SW480 (cell line): ENCODE results near the gene FXYD7.

ENCODE experiments used
- DNase-seq: peaks from one replicate; pipeline ENCODE4 v3.0.0-alpha.2; 2016; ENCODE audit warnings: low spot score

FXYD7 gene

DNA sequence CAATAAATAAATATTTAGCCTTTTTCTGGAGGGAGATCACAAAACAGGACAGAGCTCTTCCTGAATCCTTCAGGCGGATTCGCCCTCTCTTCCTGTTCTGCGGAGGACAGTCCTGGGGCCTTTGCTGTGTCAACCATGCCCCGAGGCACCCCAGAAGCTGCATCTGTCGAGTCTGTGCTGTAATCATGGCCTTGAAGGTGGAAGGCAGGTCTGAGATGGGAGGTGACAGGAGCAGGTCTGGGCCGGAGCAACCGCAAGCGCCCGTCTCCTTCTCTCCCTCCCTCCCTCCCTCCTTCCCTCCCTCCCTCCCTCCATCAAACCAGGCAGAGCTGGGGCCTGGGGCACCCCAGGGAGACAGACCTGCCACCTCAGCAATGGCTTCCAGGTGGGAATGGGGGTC is 32.1 kb upstream of the FXYD7 start:
- no peak for DNase-seq

DNA sequence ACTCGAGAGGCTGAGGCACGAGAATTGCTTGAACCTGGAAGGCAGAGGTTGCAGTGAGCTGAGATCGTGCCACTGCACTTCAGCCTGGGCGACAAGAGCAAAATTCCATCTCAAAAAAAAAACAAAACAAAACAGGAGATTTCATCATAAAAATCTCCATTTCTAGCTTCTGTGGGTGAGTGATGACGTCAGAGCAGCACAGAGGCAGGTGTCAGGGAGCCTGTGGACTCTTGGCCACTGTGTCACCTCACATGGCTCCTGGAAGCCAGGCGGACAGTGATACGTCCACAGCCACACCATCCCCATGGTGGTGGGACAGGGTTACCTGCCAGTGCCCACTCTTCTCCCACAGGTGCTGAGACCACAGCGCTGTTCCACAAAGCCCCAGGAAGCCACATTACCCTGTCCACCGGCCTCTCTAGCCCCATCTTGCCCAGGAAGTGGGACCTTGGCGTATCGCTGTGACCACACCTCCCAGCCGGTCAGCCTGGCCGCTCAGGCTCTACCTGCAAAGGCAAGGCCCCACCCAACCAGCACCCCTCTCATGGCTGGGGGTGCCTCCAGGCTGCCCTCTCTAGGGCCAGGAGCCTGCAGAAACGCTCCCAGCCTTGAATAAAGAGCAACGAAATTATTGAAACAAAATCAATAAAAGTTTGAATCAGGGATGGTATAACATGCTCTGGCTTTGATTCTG is 29.9 kb upstream of the FXYD7 start:
- DNase-seq, result no peak

DNA sequence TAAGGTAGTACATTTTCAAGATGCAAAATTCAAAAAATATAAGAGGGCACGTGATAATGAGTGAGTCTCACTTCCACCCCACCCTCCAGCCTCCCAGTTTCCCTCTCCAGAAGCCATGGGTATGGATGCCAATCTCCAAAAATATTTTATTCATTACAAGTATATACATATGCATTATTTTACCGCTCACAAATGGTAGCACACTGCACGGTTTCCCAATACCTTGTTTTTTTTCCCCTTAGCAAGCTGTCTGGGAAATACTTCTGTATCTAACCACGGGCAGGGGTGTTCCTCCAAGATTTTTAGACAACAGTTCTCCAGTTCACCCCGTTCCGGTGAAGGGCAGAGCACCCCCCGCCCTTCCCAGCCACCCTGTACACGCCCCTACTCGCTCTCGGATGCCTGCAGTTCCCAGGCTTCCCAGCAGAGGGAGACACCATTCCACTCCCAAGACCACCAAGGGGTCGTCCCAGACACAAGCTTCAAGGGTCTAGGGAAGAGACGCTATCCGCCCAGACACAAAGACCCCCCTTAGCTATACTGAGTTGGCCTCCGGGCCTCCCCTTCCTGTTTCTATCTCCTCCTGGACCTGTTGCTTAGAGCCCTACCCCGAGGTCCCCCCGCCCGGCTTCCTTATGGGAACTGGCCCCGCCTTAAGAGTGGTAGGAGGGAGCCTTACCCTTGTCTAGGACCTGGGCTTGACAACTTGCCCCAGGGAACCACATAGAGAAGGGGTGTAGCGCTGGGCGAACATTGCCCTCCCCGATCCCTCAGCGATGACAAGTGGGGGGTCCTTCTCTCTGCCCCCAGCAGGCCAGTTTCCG is 28.5 kb upstream of the FXYD7 start:
- peak; percentile 51 for DNase-seq

DNA sequence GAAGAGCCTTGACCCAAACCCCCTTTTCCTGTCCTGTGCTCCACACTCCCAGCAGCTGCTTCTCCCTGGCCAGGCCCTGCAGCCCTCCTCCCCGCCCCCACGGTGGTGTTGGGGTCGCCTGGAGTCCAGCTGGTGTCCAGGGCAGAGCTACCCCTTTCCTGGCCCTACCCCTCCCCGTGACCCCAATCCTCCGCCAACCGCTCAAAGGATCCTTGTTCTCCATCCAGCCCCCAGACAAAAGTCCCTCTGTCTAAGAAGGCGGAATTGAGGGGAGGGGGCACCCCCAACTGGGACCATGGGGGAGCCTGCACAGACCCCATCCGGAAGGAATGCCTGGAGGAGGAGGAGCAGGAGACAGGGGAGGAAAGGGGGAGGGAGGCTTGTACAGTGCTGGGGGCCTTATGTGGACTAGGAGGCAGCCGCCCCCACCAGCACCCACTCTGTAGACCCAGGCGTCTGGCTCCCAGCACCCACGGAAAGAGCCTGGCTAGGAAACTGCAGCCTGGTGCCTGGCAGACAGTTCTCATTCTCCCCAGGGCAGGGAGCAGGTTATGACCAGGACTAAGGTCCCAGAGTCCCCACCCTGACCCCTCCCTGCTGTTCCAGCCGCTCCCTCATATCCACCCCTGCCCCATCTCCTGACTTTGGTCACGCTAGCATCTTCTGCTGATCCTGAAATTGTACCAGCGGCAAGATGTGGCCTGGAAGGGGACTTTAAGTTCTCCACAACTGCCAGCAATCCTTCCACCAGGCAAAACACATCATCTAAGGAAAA is 27.7 kb upstream of the FXYD7 start, which contains the start of gene FXYD3:
Gene FXYD3 (plus strand): TSS at position 647 of the 775 bp plus-strand sequence. CDS start 3,554 bp downstream, outside the sequence.
- no peak for DNase-seq

DNA sequence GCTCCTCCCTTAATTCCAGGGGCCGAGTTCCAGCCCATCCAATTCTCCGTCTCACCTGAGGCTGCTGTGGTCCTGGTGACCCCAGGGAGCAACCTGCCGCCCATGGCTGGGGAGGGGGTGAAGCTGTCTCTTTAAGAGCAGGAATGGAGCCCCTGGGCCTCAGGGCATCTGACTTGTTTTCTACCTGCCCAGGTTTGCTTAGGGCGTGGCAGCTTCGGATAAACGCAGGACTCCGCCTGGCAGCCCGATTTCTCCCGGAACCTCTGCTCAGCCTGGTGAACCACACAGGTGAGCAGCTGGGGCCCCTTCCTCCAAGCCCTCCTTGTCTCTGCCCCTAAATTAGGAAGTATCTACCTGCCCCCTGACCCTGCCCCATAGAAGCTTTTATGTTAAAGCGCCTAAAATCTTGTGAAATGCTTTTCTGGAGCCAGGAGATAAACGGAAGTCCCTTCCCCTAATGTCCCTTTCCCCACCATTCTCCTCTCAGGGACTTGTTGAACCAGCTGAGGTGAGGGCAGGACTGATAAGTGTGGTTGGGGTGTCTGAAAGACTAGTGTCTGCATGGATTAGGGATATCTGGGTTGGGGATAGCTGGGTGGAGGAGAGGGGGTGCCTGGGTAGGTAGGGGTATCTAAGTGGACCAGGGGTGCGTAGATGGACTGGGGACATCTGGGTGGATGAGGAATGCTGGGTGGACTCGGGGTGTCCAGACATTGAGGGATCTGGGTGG is 26.8 kb upstream of the FXYD7 start:
- peak; percentile 53 for DNase-seq

DNA sequence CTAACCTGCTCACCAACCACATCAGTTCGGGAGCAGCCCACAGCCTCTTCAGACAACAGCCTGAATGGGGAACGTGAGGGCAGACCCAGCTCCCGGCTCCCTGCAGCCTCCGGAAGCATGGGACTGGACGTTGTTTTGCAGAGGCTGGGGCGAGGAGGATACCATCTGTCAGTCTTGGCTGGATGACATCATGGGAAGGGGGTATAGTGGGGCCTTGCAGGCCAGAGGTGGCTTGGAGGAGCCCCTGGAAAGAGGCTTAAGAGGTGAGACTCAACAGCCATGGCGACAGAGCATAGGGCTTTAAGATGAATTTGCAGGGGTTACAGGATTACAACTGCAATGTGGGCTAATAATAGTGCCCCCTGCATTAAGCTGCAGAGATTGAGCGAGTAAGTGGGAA is 25.9 kb upstream of the FXYD7 start:
- DNase-seq, result no peak

DNA sequence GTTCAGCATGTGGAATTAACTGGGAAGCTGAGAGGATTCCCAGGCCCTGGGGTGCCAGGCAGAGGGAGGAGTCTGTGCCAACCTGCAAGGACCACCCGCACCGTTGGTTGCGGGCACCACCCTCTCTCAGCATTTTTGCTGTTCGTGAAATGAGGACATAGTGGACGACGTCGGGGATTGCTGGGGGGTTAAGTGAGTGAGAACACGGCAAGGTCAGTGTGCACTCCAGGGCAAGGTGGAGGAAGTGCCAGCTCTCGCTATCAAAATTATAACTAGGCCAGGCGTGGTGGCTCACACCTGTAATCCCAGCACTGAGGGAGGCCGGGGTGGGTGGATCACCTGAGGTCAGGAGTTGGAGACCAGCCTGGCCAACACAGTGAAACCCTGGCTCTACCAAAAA is 25.3 kb upstream of the FXYD7 start:
- DNase-seq, result no peak

DNA sequence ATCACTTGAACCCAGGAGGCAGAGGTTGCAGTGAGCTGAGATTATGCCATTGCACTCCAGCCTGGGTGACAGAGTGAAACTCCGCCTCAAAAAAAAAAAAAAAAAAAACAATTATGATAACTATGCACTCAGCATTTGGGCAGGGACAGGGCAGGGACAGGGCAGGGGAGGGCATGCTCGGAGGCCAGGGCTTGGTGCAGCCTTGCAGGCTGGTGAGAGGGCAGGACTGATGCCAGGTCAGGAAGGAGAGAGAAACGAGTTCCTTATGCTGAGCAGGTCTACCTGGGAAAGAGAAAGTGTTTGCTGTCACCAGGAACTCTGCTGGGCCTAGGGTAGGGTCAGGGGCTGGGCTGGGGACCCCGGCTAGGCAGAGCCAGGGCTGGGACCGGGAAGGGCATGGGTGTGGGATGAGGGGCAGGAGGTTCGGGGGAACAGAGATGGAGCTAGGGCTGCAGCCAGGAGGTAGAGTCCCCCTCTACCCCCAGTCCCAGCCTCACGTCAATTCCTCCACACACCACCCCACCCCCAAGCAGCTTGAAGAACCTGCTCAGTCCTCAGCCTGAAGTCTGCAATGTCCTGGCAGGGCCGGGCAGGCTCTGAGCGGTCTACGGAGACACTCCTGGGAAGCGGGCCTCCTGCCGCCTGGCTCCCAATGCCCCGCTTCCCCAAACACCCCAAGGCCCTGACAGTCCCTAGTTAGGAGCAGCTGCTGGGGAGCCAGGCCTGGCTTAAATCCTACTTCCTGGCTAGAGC is 24.6 kb upstream of the FXYD7 start:
- DNase-seq, result no peak

DNA sequence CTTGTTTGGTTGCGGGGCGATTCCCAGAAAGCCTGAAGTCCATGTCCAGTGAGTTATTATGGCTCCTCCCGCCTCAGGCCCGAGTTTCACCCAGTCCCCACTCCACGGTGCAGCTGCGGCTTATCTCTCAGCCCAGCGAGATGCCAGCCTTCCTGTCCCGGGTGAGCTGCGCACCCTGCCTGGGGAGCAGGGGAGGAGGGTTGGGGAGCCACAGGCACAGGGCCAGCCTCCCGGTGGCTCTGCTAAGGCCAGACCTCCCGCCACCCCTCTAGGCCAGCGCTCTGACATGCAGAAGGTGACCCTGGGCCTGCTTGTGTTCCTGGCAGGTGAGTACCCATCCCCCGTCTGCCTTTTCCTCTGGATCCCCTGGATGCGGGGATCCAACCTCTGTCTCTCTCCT is 24.0 kb upstream of the FXYD7 start:
- DNase-seq, result no peak

DNA sequence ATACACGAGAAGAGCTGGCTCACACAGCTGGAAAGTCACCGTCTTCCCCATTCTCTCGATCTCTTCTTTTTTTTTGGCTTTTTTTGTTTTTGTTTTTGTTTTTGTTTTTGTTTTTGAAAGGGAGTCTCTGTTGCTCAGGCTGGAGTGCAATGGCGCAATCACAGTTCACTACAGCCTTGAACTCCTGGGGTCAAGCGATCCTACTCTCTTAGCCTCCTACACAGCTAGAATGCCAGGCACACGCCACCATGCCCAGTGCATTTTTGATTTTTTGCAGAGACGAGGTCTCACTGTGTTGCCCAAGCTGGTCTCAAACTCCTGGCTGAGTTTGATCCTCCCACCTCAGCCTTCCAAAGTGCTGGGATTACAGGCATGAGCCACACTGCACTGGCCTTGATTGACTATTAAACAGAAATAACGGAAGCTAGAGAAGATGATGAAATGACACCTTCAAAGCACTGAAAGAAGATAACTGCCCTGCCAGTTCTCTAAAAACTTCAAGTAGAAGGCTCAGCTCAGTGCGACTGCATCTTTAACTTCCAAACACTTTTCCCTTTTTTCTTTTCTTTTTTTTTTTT is 23.4 kb upstream of the FXYD7 start:
- no peak for DNase-seq

DNA sequence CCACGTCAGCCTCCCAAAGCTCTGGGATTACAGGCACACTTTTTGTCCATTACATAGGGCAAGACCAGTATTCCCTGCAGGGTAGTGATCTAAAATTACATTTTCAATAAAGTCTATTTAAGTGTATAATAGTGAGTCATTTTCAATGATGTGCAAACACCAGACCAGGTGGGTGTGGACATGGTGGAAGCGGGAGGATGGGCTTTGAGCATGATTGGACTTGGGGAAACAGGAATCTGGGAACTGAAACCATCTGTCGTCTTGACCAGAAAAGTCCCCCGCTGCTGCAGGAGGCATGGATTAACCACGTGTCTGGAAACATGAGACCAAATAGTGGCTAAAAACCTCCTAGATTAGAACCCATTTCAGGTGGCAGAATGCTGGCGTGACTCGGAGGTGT is 22.6 kb upstream of the FXYD7 start:
- peak; percentile 75 for DNase-seq

DNA sequence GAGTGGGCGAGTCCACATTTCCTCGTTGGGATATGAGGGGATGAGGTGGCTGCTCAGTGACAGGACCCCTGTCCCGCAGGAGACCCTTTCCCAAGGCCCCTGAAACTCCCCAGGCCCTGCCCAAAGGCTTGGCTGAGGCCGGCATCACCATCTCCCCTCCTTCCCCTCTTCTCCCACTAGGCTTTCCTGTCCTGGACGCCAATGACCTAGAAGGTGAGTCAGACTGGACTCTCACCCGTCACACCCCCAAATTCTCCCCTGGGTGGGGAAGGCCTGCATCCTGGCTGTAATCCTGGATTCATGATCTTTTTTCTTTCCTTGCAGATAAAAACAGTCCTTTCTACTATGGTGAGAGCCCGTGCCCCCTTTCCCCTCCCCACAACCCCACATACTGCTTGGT is 22.2 kb upstream of the FXYD7 start:
- DNase-seq, result no peak

DNA sequence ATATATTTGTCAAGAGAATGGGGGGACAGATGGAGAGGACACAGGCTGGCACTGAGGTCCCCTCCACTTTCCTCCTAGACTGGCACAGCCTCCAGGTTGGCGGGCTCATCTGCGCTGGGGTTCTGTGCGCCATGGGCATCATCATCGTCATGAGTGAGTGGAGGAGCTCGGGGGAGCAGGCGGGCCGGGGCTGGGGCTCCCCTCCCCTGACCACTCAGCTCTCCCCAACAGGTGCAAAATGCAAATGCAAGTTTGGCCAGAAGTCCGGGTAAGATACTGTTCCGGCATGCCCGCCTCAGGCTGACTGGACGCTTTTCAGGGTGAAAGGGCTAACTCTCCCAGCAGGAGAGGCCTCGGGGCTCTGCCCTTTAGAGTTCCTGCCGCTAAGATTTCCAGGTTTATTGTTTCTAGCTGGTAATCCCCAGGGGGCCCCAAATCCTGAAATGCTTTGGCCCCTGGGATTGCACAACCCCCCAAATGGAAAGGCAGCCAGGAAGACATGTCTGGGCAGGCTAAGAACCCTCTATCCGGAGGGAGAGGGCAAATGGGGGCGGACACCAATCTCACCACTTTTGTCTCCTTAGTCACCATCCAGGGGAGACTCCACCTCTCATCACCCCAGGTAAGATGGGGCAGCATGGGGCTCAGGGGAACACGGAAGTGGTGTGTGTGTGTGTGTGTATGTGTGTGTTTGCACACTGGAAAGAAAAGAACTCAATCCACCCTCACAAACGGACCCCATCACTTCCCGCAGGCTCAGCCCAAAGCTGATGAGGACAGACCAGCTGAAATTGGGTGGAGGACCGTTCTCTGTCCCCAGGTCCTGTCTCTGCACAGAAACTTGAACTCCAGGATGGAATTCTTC is 20.1 kb upstream of the FXYD7 start:
- no peak for DNase-seq

DNA sequence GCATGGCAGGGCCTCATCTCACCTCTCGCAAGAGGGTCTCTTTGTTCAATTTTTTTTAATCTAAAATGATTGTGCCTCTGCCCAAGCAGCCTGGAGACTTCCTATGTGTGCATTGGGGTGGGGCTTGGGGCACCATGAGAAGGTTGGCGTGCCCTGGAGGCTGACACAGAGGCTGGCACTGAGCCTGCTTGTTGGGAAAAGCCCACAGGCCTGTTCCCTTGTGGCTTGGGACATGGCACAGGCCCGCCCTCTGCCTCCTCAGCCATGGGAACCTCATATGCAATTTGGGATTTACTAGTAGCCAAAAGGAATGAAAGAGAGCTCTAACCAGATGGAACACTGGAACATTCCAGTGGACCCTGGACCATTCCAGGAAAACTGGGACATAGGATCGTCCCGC is 19.5 kb upstream of the FXYD7 start:
- no peak for DNase-seq

DNA sequence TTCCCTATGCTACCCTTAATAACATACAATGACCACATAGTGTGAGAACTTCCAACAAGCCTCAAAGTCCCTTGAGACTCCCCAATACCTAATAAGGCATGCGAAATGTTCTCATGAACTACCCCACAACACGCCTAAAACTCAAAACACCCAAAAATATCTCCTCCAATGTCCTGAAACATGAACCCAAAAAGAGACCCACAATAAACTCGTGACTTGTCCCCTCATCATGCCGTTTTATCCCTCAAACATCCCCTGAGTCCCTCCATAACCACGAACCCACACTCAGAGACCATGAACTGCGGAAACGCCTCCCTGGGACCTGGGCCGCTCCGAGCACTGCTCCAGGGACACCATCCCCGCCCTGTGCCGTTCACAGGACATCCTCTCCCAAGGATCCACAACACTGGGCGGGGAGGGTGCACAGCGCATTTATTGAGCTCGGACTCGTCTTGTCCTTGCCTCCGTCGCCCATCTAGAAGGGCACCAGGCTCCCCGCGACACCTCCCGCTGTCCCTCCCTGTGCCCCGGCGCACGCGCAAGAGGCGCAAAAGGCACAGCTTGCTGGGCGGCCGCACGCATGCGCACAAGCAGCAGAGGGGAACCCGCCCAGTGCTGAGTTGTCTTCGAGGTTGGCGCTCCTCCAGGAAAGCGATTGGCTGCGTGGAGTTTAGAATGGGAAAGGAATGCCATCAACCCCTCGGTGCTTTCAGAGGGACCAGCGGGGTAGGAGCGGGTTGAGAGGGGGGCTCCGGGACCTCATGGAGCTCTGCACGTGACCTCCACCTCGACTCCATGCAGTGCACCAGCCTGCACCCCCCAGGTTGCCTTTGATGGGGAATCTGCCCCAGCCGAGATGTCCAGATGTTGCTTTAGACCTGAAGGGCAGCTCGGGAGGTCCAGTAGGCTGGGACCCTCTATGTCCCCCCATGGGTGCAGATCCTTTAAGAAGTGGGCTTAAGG is 18.7 kb upstream of the FXYD7 start:
- peak; percentile 88 for DNase-seq

DNA sequence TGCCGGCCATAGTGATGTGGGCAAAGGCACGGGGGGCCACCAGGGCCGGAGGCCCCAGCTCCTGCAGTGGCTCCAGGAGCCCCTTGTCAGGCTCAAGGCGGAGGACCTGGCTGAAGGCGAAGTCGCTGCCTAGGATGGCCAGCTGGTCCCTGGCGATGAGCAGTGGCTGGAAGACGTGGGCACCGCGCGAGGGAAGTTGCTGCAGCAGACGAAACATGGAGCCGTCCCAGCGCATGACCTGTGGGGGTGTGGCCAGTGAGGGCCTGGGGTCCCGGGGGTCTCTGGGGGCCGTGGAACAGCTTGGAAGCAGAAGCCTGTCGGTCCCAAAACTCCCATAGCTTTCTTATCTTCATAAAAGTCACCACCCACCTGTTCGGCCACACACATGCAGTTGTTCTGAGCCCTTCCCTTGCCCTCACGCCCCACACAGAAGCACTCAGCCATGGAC is 17.8 kb upstream of the FXYD7 start:
- DNase-seq, result no peak

DNA sequence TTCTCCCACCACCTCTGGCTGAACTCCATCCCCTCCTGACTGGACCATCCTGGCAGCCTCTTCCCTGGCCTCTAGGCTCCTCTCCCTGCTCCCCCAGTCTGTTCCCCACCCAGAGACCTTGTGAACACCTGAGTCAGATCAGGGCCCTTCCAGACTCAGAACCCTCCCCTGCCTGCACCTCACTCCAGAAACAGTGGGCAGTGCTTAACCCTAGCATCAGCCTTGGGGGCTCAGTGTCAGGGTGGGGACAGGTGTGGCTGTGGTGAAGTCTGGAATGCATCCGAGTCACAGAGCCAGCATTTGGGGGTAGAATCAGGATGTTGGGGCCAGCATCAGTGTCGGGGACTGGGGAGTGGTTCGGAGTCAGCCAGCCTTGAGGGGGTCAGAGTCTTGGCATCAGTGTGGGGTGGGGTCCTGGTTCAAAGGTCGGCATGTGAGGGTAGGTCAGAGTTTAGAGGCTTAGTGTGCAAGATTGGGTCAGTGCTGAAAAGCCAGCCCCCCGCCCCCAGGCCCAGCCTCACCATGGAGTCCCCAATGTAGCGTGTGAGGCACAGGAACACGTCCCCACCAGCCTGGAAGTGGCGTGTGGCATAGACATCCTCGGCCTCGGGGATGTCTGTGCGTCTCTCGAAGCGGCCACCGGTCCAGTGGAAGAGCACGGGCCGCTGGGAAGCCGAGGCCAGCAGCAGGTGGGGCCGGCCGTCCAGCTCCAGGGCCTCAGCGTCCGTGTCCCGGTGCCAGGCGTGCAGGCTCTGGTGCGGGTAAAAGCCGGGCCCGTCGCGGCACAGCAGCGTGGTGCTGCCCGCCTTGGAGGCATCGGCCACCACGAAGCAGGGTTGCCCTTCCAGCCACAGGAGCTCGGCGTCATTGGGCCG is 17.1 kb upstream of the FXYD7 start:
- no peak for DNase-seq

DNA sequence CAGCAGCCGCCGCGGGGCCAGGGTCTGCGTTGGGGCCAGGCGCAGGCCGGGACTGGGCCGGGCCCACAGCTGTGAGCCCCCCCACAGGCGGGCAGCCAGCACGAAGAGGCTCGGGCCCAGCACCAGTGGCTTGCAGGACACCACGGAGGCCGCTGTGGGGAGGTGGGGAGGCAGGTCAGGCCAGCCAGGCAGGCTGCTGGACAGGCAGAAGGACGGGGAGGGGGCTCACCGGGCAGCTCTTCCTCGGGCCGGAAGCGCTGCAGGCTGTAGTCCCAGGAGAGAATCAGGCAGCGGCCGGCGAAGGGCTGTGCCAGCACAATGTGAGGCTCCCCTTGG is 16.5 kb upstream of the FXYD7 start:
- no peak for DNase-seq
